Stomach (tissue), 4 donors: ENCODE data around the gene DCLK1.

ENCODE experiments used
- POLR2A ChIP-seq, 4 donors: fragments of 450-650 bp; IDR thresholded peaks; one replicate each; pipeline ENCODE4 v1.6.1; 2016; ENCODE audit warnings: antibody characterized with exemption in 4 of 4, control low read depth in 2 of 4, mild to moderate bottlenecking in 1 of 4, moderate library complexity in 1 of 4
- TF ChIP-seq, protein P1 (sequence below), 7 experiments: fragments of 450-650 bp in 4 of 7; fragments of 200-600 bp in 3 of 7; sonication (generic) in 3 of 7; IDR thresholded peaks; one replicate each; pipeline ENCODE4 v1.5.1; 2016 to 2019; ENCODE audit warnings: antibody characterized with exemption in 7 of 7, control low read depth in 2 of 7, mild to moderate bottlenecking in 1 of 7

DNA sequence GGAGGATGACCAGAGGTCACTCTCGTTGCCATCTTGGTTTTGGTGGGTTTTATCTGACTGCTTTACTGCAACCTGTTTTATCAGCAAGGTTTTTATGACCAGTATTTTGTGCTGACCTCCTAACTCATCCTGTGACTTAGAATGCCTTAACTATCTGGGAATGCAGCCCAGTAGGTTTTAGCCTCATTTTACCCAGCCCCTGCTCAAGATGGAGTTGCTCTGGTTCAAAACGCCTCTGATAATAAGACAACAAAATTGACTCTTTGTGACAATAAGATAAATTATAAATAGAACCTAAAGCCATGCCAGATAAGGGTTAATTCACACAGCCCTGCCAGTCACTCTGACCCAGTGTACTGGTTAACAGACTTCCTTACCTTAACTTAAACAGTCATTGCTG is 387.0 kb downstream of the DCLK1 start:
- TF ChIP-seq, protein P1, sequence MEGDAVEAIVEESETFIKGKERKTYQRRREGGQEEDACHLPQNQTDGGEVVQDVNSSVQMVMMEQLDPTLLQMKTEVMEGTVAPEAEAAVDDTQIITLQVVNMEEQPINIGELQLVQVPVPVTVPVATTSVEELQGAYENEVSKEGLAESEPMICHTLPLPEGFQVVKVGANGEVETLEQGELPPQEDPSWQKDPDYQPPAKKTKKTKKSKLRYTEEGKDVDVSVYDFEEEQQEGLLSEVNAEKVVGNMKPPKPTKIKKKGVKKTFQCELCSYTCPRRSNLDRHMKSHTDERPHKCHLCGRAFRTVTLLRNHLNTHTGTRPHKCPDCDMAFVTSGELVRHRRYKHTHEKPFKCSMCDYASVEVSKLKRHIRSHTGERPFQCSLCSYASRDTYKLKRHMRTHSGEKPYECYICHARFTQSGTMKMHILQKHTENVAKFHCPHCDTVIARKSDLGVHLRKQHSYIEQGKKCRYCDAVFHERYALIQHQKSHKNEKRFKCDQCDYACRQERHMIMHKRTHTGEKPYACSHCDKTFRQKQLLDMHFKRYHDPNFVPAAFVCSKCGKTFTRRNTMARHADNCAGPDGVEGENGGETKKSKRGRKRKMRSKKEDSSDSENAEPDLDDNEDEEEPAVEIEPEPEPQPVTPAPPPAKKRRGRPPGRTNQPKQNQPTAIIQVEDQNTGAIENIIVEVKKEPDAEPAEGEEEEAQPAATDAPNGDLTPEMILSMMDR (IDR thresholded peaks at IDR 0.05): no peak
- TF ChIP-seq POLR2A (IDR thresholded peaks at IDR 0.05): no peak
